ENCODE results near the gene NOL6.
"Not testable (repeated sequence)": the region's sequence is repeated elsewhere in the genome, so short reads cannot be mapped to it uniquely, and the experiment has no call there.

NOL6 gene, protein sequence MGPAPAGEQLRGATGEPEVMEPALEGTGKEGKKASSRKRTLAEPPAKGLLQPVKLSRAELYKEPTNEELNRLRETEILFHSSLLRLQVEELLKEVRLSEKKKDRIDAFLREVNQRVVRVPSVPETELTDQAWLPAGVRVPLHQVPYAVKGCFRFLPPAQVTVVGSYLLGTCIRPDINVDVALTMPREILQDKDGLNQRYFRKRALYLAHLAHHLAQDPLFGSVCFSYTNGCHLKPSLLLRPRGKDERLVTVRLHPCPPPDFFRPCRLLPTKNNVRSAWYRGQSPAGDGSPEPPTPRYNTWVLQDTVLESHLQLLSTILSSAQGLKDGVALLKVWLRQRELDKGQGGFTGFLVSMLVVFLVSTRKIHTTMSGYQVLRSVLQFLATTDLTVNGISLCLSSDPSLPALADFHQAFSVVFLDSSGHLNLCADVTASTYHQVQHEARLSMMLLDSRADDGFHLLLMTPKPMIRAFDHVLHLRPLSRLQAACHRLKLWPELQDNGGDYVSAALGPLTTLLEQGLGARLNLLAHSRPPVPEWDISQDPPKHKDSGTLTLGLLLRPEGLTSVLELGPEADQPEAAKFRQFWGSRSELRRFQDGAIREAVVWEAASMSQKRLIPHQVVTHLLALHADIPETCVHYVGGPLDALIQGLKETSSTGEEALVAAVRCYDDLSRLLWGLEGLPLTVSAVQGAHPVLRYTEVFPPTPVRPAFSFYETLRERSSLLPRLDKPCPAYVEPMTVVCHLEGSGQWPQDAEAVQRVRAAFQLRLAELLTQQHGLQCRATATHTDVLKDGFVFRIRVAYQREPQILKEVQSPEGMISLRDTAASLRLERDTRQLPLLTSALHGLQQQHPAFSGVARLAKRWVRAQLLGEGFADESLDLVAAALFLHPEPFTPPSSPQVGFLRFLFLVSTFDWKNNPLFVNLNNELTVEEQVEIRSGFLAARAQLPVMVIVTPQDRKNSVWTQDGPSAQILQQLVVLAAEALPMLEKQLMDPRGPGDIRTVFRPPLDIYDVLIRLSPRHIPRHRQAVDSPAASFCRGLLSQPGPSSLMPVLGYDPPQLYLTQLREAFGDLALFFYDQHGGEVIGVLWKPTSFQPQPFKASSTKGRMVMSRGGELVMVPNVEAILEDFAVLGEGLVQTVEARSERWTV

DNA sequence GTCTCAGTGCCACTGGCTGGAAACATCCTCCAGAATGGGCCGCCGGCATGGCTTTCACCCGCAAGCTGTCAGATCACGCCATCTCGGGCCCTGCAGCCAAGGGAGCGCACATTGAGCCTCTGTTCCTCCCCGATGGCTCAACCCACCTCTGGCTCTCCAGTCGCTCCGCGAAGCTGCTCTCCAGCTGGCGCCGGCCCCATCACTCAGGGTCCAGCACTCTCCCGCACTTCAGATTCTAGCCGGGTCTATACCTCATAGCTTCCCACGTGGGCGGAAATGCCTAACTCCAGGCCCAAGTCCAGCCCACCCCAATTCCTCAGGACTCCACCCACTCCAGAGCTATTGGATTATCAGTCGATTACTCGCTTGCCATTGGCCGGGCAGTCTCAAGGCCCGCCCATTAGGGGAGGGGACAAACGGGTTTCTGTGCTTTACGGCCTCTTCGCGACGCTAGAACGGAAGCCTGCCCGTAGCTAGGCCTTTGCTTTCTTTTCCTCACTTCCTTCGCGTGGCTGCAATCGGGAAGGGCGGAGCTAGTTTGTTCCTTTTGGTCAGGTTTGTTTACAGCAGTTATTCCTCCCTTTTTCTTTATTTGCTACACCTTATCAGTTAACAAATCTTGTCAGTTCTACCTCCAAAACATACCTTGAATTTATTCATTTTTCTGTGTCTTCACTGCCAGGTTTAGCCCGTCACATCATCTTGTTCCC, at the start of gene NOL6:
TSS of gene NOL6 (minus strand) at position 282 of the 710 bp plus-strand sequence. CDS start at position 200, 82 bp downstream.
- peak; percentile 97 for DNase-seq

DNA sequence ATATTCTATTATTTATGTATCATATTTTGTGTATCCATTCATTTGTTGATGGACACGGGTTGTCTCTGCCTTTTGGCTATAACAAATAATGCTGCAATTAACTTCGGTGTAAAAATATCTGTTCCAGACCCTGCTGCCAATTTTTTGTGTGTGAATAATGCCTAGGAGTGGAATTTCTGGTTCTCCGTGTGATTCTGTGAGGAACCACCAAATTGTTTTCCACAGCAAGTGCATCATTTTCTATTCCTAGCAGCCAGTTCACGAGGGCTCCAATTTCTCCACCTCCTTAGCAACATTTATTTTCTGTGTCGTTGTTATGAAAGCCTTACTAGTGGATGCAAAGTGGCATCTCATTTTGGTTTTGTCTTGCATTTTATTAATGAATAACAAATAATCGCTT, 48.1 kb upstream of the NOL6 start:
- DNase-seq: not testable (repeated sequence)

DNA sequence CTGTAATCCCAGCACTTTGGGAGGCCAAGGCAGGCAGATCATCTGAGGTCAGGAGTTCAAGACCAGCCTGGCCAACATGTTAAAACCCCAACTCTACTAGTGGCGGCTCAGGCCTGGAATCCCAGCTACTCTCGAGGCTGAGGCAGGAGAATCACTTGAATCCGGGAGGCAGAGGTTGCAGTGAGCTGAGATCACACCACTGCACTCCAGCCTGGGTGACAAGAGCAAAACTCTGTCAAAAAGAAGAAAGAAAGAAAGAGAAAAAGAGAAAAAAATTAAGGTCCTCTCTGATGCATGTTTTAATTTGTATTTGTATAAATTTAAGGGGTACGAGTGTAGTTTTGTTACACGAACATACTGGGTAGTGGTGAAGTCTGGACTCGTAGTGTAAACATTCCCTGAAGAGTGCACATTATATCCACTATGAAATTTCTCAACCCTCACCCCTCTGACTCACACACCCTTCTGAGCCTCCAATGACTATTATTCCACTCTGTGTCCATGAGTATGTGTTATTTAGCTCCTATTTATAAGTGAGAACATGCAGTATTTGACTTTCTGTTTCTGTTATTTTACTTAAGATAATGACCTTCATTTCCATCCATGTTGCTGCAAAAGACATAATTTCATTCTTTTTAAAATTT, 44.3 kb upstream of the NOL6 start:
- not testable (repeated sequence) for DNase-seq

DNA sequence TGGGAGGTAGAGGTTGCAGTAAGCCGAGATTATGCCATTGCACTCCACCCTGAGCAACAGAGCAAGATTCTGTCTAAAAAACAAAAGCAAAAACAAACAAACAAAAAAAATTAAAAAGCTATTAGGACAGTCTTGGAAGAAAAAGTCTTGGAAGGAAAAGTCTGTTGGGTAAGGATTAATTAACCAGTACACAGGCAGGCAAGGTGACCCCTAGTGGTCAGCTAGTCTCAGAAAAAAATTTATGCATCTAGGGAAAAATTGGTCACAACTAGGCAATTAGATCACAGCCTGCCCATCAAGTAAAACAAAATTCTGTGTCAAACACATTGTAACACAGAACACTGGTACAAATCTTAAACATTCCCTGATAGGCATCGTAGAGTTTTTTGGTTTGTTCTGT, 43.6 kb upstream of the NOL6 start:
- DNase-seq: no peak

DNA sequence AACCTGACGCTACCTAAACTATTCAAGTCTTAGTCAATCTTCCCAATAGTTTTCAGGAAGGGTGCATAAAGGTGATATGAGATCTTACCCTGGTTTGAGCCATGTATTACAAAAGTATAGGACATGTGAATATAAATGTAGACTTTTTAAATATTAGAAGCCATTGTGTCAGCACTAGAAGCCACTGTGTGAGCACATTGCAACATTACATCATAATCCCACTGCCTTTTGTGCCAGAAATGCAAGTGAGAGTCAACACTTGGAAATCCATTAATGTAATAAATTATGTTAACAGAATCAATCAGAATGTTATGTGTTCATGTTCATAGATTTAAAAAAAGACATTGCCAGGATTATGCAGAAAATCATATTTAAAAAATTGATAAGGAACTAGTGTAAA, 42.7 kb upstream of the NOL6 start:
- not testable (repeated sequence) for DNase-seq

DNA sequence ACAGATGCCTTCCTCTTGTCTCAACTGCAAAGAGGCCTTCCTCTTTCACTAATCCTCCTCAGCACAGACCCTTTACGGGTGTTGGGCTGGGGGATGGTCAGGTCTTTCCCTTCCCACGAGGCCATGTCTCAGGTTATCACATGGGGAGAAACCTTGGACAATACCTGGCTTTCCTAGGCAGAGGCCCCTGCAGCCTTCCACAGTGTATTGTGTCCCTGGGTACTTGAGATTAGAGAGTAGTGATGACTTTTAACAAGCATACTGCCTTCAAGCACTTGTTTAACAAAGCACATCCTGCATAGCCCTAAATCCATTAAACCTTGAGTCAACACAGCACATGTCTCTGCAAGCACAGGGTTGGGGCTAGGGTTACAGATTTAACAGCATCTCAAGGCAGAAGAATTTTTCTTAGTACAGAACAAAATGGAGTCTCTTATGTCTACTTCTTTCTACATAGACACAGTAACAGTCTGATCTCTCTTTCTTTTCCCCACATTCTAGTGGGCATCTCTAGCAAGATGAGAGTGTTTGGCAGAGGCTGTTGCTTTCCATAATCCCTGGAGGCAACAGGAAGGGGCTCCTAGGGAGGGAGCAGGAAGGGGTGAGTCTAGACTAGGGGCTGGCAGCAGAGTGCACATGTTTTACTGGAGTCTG, 41.7 kb upstream of the NOL6 start:
- not testable (repeated sequence) for DNase-seq

DNA sequence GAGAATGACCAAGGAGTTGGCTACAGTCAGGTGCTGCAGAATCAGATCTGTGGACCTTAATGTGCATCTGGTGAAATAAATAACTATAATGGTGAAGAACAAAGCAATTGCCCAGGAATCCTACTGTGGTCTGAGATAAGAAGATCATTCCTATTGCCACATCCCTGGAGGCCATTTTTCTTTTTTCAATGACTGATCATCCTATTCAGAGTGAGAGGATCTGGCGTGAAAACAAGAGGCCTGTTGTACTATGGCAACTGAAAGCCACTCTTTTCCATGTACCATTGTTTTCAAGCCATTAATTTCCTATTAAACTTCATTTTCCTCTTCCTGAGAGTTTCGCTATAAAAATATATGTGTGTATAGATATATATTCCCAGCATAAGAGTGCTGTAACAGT, 38.8 kb upstream of the NOL6 start:
- DNase-seq: not testable (repeated sequence)

DNA sequence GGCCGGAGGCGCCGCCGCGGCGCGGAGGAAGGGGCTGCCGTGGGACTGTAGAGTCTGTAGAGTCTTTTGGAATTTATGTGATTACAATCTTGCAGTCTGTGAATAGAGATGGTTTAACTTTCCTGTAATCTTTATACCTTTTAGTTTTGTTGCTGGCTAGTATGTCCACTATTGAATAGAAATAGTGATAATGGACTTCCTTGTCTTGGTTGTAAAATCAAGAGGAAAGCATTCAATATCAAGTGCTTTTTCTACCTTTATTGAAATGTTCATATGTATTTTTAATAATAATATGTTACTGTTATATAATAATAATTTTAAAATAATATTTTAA, 37.4 kb upstream of the NOL6 start:
- not testable (repeated sequence) for DNase-seq

DNA sequence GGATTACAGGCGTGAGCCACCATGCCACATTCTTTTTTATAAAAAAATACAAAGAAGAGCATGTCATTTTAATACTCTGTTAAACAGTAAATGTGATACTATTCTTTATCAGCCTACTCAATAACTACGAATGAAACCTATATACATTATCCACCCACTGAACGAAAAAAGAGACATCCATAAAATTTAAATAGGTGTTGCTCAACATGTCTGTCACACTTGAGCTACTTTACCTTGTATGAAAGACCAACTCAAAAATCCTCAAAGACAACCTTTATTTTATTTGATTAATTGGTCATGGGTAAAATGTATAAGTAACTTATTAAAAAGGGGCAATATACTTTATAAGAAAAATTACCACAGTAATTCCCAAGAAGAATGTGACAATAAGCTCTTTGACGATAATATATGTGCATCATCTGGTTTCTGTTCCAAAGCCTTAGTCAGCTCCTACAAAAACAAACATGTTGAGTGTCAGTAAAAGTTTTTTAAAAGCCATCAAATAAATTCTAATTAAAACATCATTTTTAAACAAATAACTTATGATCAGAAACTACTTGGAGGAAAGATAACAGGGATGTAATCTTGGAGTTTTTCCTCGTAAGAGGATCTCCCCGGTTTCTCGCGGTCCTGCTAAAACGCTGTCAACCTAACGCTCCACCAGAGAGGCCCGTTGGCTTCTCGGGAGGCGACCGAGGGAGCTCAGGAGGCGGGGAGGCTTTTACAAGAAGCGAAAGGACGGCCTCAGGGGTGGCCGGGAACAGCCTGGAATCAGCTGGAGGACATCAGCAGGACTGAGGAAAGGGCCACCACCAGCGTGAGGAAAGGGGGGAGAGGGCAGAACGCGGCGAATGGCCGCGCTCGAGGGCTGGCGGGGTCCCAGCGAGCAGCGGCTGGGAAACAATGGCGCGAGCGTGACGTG, 36.8 kb upstream of the NOL6 start:
- DNase-seq: peak; percentile 34

DNA sequence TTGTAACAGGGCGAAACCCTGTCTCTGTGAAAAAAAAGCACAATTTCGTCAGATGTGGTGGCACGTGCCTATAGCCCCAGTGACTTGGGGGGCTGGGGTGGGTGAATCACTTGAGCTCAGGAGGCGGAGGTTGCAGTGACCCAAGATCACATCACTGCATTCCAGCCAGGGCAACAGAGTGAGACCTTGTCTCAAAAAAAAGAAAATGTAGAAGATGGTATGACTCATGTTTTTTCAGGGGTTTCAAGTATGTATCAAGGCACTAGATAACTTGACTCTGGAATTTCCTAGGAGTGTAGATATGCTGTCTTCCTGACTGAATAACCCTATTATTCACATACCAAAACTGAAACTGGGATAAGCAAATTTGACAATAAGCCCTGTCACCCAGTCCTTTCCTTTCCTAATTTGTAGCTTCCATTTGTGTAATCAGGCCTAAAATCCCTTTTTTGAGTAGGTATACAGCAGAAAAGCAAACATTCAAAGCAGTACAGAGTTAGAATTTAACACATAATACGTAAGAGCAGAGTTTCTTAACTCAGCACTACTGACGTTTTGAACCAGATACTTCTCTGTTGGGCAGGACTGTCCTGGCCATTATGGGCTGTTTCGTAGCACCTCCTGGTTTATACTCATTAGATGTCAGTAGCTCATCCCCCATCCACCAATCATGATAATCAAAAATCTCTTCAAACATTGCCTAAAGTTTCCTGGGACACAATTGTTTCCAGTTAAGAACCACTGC, 33.1 kb upstream of the NOL6 start:
- no peak for DNase-seq

DNA sequence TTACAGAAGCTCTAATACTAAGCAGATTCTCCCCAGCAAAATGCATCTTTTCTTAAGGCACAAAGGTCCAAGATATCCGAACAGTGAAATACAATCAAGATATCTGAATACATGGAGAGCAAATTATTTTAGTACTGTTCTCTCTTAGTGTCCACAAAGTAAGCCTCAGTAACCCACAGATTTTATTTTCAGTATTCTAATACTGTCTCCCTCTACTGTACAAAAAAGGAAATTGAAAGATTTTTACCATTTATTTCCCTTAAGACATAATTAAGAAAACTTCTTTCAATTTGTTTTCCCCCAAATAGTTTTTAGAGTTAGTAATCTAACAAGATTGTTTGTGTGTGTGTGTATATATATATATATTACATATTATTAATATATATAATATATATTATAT, 24.7 kb upstream of the NOL6 start:
- DNase-seq: no peak

DNA sequence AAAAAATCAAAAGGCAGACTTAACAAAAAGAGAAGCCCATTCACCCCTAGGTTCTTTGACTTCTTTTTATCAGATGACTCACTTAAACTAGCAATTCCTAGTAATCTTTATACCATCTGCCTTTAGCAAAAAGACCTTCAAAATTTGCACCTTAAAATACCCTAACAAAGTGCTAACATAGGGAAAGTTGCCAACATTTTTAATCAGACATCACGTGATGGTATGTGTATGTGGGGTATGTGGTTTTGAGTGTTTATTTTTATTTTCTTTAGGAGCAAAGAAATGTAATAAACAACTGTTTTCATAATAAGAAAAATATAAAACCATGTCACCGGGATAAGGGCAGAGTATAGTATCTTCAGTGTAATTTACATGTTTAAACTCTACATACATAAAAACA, 20.1 kb upstream of the NOL6 start:
- DNase-seq: not testable (repeated sequence)

DNA sequence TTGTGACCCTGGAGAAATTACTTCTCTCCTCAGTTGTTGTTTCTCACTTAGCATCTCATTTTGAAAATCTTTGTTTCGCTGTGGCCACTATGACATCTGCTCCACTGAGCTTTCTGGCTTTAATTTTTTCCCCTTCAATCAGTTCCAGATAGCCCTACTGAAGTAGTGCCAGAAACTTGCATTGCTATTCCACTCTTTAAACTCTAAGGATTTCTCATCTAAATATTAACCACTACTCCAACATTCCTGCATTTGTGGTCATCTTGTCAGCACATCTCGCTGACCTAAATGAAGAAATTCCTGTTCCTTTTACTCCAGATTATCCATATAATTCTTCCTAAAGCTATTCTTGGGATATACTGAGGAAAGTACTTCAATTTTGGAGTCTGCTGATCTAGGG, 15.3 kb upstream of the NOL6 start:
- no peak for DNase-seq

DNA sequence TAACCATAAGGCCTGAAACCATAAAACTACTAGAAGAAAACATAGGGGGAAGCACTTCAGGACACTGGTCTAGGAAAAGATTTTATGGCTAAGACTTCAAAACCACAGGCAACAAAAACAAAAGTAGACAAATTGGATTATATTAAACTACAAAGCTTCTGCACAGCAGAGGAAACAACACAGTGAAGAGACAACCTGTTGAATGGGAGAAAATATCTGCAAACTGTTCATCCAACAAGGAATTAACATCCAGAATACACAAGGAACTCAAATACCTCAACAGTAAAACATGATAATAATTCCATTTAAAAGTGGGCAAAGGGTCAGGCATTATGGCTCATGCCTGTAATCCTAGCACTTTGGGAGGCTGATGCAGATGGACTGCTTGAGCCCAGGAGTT, 11.6 kb upstream of the NOL6 start:
- DNase-seq: not testable (repeated sequence)

DNA sequence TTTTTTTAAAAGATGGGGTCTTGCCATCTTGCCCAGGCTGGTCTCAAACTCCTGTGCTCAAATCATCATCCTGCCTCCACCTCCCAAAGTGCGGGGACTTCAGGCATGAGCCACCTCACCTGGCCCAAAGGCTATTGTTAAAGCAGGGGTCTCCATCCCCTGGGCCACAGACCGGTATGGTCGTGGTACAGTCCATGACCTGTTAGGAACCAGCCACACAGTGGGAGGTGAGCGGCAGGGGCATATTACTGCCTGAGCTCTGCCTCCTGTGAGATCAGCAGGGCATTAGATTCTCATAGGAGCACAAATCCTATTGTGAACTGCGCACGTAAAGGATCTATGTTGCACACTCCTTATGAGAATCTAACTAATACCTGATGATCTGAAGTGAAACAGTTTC, 7.3 kb upstream of the NOL6 start:
- DNase-seq: no peak

DNA sequence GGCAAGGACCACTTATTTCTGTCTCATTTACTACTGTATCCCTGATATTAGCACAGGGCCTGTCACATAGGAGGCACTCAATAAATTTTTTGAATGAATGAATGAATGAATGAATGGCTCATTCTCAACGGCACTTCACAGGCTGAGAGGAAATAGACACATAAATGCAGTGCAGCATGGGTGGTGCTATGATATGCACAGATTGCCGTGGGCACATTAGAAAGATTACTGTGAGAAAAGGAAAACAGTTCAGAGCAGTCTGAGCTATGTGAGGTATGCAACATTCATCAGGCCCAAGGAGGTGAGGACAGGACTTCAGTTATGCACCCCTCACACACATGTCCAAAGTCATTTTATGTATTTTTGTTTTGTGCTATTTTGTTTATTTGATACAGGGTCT, 6.4 kb upstream of the NOL6 start:
- DNase-seq: no peak

DNA sequence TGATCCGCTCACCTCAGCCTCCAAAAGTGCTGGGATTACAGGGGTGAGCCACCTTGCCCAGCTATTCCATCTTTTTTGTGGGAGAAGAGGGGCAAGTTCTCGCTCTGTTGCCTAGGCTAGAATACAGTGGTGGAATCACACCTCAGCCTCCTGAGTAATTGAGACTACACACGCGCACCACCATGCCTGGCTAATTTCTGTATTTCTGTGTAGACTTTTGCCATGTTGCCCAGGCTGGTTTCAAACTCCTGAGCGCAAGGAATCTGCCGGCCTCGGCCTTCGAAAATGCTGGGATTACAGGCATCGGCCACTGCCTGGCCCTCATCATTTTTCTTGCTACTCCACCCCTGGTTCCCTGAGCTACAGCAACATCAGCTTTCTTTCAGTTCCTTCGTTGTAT, 2.8 kb upstream of the NOL6 start:
- no peak for DNase-seq

DNA sequence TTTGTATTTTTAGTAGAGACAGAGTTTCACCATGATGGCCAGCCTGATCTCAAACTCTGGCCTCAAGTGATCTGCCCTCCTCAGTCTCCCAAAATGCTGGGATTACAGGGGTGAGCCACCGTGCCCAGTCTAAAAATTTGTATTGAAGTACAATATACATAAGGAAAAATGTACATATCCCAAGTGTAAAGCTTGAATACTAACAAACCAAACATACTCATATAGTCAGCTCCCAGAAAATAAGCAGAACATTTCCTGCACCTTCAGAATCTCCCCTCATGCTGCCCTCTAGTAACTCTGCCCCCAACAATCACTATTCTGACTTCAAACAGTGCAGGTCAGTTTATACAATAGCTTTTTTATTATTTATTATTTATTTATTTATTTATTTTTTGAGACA, 1.6 kb upstream of the NOL6 start:
- no peak for DNase-seq

DNA sequence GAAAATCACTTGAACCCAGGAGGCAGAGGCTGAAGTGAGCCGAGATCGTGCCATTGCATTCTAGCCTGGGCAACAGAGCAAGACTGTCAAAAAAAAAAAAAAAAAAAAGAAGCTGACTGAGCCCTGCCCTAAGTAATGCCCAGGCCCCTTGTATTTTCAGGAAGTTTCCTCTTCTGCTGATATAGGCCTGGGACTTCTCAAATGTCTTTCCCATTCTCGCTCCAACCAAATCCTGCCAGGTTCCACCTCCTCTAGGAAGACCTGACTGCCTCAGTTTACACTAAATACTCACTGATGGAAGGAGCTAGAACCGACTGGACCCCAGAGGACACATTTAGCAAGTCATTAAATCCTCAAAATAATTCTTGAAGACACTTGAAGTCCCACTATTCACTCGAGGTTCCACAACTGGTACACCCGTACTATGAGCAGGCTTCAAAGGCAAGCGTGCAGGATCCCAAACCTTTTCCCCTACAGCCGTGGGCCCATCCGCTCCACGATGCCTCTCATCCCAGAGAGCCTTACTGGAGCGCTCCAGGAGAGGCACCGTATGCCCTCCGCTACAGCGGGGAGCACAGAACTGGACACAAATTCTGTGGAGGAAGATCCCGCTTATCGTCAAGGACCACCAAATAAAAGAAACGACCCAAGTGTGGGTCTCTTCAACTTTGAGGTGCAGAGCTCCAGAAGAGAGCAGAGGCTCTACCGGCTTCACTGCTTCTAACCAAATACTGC, 676 bp downstream of the NOL6 start:
- DNase-seq: no peak

Measured in activated CD8-positive, alpha-beta memory T cell treated with anti-CD3 and anti-CD28 coated beads, Interleukin-2, amount 50 U/mL, for 4 hours (primary cell).